ENCODE measurements around the gene CFAP77. TPM values are rescaled to one million over a fixed set of nuclear protein-coding genes. Genes with fewer than 3 reads are reported as not detected.

CFAP77 gene
- total and polyA plus RNA-seq, 4 donors = 4.9 to 12.8 (median 6.2) TPM

DNA sequence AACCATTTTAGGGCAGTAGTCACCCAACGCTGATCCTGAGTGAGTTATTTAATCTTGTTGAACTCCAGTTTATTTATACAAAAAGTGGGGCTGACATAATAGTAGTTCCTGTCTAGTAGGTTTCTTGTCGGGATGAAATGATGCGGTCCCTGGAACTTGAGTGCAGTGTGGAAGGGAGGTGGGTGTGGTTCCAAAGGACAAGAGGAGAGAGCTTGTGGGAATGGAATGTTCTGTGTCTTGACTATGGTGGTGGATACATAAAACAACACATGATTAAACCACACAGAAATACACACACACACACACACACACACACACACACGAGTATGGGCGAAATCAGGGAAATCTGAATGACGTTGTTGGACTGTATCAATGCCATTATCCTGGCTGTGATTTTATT, 106.3 kb downstream of the CFAP77 start:
- H3K9ac ChIP-seq (ENCODE audit: insufficient read depth in 1 of 2, low read length in 2 of 2) = no peak overlapping the region
- H3K27me3 ChIP-seq (ENCODE audit: control insufficient read depth in 3 of 3, insufficient read depth in 3 of 3, low read length in 2 of 3) = peaks cover 8 to 29% (median 9%) of the 10 kb centered on the region in 3 donors
- ATAC-seq (ENCODE audit: insufficient read depth, low FRiP score) = no peak
- H3K27ac ChIP-seq (ENCODE audit: low read depth in 1 of 2, low read length in 1 of 2) = no peak overlapping the region
- TF ChIP-seq, protein P1, sequence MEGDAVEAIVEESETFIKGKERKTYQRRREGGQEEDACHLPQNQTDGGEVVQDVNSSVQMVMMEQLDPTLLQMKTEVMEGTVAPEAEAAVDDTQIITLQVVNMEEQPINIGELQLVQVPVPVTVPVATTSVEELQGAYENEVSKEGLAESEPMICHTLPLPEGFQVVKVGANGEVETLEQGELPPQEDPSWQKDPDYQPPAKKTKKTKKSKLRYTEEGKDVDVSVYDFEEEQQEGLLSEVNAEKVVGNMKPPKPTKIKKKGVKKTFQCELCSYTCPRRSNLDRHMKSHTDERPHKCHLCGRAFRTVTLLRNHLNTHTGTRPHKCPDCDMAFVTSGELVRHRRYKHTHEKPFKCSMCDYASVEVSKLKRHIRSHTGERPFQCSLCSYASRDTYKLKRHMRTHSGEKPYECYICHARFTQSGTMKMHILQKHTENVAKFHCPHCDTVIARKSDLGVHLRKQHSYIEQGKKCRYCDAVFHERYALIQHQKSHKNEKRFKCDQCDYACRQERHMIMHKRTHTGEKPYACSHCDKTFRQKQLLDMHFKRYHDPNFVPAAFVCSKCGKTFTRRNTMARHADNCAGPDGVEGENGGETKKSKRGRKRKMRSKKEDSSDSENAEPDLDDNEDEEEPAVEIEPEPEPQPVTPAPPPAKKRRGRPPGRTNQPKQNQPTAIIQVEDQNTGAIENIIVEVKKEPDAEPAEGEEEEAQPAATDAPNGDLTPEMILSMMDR (IDR thresholded peaks at IDR 0.05; ENCODE audit: control extremely low read depth, extremely low read depth) = no peak
- no peaks in the 10 kb centered on the region for H3K36me3 ChIP-seq (ENCODE audit: control insufficient read depth in 4 of 4, insufficient read depth in 4 of 4, low read length in 4 of 4)
- no peaks in the 10 kb centered on the region for H3K4me1 ChIP-seq (ENCODE audit: control insufficient read depth in 5 of 5, insufficient read depth in 5 of 5, low read length in 5 of 5)
- H3K9me3 ChIP-seq (ENCODE audit: control insufficient read depth in 4 of 4, insufficient read depth in 3 of 4, low read length in 3 of 4) = no peaks in the 10 kb centered on the region
- 60 to 63% methylated on average over 6 of the region's 6 CpGs for WGBS, 2 donors
- H3K4me3 ChIP-seq = no peak overlapping the region
- no peak for DNase-seq

DNA sequence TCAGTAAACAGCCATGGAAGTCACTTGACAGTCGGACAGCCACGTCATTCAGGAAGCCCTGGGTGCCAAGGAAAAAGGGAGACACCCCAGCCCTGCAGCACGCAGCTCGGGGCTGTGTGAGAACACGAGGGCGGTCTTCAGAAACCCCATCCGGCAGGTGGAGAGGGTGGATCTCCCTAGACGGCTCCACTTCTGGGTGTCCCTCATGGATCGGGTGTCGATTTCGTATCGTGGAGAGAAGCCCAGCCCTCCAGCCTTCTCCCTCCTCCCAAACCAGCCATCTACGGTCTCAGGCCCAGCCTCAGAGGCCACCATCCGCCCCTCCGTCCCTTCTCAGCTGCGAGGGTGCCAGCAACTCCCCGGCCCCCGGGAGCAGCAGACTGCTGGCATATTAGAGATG, 106.9 kb downstream of the CFAP77 start:
- ATAC-seq (ENCODE audit: insufficient read depth, low FRiP score) (no peak), DNase-seq (no peak)

DNA sequence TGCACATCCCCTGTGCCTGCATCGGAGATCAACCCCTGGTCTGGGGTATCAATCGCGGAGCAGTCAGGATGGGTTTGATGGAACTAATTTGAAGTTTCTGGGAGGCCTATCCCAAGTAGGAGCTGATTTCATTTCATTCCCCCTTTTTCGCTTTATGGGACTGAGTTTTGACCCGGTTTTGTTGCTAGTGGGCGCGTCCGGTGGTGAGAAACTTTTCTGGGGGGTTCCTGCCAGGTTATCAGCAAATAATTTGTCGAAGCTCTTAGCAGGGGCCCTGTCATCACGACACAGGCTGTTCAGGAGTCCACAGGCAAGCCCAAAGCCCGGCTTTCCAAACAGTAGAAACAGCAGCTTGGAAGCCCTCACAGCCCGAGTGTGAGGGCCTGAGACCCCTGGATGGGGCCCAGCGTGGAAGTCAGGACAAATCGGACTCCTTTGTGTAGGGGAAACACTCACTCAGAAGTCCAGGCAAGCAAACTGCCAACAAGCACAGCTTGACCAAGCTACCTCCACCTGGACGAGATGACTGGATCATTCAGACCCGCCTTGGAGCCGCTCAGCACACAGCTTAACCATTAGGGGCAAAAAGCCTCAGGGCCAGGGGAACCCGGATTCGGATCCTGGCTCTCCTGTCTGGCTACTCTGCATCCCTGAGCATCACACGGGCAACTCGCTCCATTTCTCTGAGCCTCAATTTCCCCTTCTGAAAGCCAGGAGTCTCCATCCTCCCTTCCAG, 108.0 kb downstream of the CFAP77 start:
- ATAC-seq (ENCODE audit: insufficient read depth, low FRiP score) = no peak
- TF ChIP-seq, protein P1 (IDR thresholded peaks at IDR 0.05; ENCODE audit: control extremely low read depth, extremely low read depth) = no peak
- peaks cover 6 to 24% (median 9%) of the 10 kb centered on the region in 3 donors for H3K27me3 ChIP-seq (ENCODE audit: control insufficient read depth in 3 of 3, insufficient read depth in 3 of 3, low read length in 2 of 3)
- no peaks in the 10 kb centered on the region for H3K9me3 ChIP-seq (ENCODE audit: control insufficient read depth in 4 of 4, insufficient read depth in 3 of 4, low read length in 3 of 4)
- no peaks in the 10 kb centered on the region for H3K4me1 ChIP-seq (ENCODE audit: control insufficient read depth in 5 of 5, insufficient read depth in 5 of 5, low read length in 5 of 5)
- H3K9ac ChIP-seq (ENCODE audit: insufficient read depth in 1 of 2, low read length in 2 of 2) = no peak overlapping the region
- DNase-seq = no peak
- no peak overlapping the region for H3K27ac ChIP-seq (ENCODE audit: low read depth in 1 of 2, low read length in 1 of 2)
- H3K4me3 ChIP-seq = no peak overlapping the region
- 73 to 86% methylated on average over 21 of the region's 21 CpGs for WGBS, 2 donors
- no peaks in the 10 kb centered on the region for H3K36me3 ChIP-seq (ENCODE audit: control insufficient read depth in 4 of 4, insufficient read depth in 4 of 4, low read length in 4 of 4)

More for the DNA sequence above, 106.9 kb downstream of the CFAP77 start:
- Histone ChIP-seq H3K4me3 (no peak overlapping the region), H3K9me3 (ENCODE audit: control insufficient read depth in 4 of 4, insufficient read depth in 3 of 4, low read length in 3 of 4) (no peaks in the 10 kb centered on the region), H3K9ac (ENCODE audit: insufficient read depth in 1 of 2, low read length in 2 of 2) (no peak overlapping the region), H3K27me3 (ENCODE audit: control insufficient read depth in 3 of 3, insufficient read depth in 3 of 3, low read length in 2 of 3) (peaks cover 6 to 29% (median 9%) of the 10 kb centered on the region in 3 donors), H3K36me3 (ENCODE audit: control insufficient read depth in 4 of 4, insufficient read depth in 4 of 4, low read length in 4 of 4) (no peaks in the 10 kb centered on the region), H3K4me1 (ENCODE audit: control insufficient read depth in 5 of 5, insufficient read depth in 5 of 5, low read length in 5 of 5) (no peaks in the 10 kb centered on the region), H3K27ac (ENCODE audit: low read depth in 1 of 2, low read length in 1 of 2) (no peak overlapping the region)
- WGBS, 2 donors = 57 to 58% methylated on average over 17 to 18 of the region's 18 CpGs
- TF ChIP-seq, protein P1 (IDR thresholded peaks at IDR 0.05; ENCODE audit: control extremely low read depth, extremely low read depth) = no peak

All from lung (tissue), 12 donors.